Adrenal gland (tissue), 5 donors: Measurements from ENCODE around the gene BANF2.

Experiments used
- POLR2A ChIP-seq, 2 donors: fragments of 450-650 bp; IDR thresholded peaks; one replicate each; pipeline ENCODE4 v1.6.1; 2017; ENCODE audit warnings: antibody characterized with exemption in 2 of 2, mild to moderate bottlenecking in 2 of 2, moderate library complexity in 1 of 2
- TF ChIP-seq, protein P1 (sequence below), 6 experiments: fragments of 450-650 bp in 4 of 6; fragments of 200-600 bp in 2 of 6; sonication (generic) in 1 of 6; IDR thresholded peaks; 1 replicate in 5 of 6; 2 replicates in 1 of 6; pipeline versions ENCODE4 v1.5.1 to v1.8.0; 2016 to 2021; ENCODE audit warnings: antibody characterized with exemption in 6 of 6, mild to moderate bottlenecking in 2 of 6, moderate library complexity in 1 of 6
- donor health status: DM: no; HTN: no; CAD: no.

DNA sequence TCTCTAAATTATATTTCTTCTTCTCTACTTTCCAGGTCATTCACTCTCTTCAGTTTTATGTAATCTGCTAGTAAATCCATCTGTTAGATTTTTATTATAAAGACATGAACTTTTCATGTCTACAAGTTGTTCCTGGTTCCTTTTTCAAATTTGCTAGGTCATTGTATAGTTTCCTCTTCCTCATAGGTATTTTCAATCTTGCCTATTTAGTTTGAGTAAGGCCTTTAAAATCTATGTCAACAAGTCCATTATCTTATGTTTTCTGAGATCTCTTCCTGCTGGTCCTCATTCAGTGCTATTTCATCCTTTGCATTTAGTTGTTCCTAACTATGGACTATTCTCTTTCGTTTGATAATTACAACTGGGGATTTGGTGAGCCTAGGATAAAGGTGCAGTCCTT, 28.8 kb upstream of the BANF2 start:
- TF ChIP-seq, protein P1, sequence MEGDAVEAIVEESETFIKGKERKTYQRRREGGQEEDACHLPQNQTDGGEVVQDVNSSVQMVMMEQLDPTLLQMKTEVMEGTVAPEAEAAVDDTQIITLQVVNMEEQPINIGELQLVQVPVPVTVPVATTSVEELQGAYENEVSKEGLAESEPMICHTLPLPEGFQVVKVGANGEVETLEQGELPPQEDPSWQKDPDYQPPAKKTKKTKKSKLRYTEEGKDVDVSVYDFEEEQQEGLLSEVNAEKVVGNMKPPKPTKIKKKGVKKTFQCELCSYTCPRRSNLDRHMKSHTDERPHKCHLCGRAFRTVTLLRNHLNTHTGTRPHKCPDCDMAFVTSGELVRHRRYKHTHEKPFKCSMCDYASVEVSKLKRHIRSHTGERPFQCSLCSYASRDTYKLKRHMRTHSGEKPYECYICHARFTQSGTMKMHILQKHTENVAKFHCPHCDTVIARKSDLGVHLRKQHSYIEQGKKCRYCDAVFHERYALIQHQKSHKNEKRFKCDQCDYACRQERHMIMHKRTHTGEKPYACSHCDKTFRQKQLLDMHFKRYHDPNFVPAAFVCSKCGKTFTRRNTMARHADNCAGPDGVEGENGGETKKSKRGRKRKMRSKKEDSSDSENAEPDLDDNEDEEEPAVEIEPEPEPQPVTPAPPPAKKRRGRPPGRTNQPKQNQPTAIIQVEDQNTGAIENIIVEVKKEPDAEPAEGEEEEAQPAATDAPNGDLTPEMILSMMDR (IDR thresholded peaks at IDR 0.05): no peak
- no peak for TF ChIP-seq POLR2A (IDR thresholded peaks at IDR 0.05)
